Suprapubic skin (tissue), 4 donors: ENCODE results near the gene CREB3. TPM values are rescaled to one million over a fixed set of nuclear protein-coding genes. Genes with fewer than 3 reads are reported as not detected.
A peak's percentile ranks its signal among the peaks of the same experiment; 100 is the strongest.

ENCODE experiments used
- DNase-seq, 2 donors: peaks; one replicate each; pipeline ENCODE4 v3.0.0-alpha.2; 2019; ENCODE audit warnings: low spot score in 2 of 2
- H3K27ac ChIP-seq: fragments of 200-600 bp; sonication (generic); one replicate; pipeline ENCODE4 v1.5.1; 2019
- H3K27me3 ChIP-seq: fragments of 200-600 bp; sonication (generic); one replicate; pipeline ENCODE4 v1.5.1; 2019
- H3K36me3 ChIP-seq: fragments of 200-600 bp; sonication (generic); one replicate; pipeline ENCODE4 v1.5.1; 2019
- H3K4me1 ChIP-seq: fragments of 200-600 bp; sonication (generic); one replicate; pipeline ENCODE4 v1.5.1; 2019
- H3K4me3 ChIP-seq: fragments of 200-600 bp; sonication (generic); one replicate; pipeline ENCODE4 v1.5.1; 2019; ENCODE audit warnings: mild to moderate bottlenecking
- H3K9me3 ChIP-seq: fragments of 200-600 bp; sonication (generic); one replicate; pipeline ENCODE4 v1.5.1; 2019
- CTCF ChIP-seq, 2 donors: fragments of 200-600 bp in 1 of 2; fragments of 450-650 bp in 1 of 2; sonication (generic) in 1 of 2; IDR thresholded peaks; one replicate each; pipeline ENCODE4 v1.5.1; 2016 to 2019; ENCODE audit warnings: antibody characterized with exemption in 2 of 2, mild to moderate bottlenecking in 1 of 2, moderate library complexity in 1 of 2
- EP300 ChIP-seq: sonication (generic); formaldehyde crosslinking; IDR thresholded peaks from one replicate; pipeline ENCODE4 v1.6.1; 2017; ENCODE audit warnings: antibody characterized with exemption
- POLR2A ChIP-seq, 2 donors: fragments of 450-650 bp; IDR thresholded peaks; one replicate each; pipeline ENCODE4 v1.6.1; 2017; ENCODE audit warnings: antibody characterized with exemption in 2 of 2, mild to moderate bottlenecking in 2 of 2, moderate library complexity in 2 of 2
- POLR2AphosphoS5 ChIP-seq, 3 donors: sonication (generic); formaldehyde crosslinking; IDR thresholded peaks; one replicate each; pipeline ENCODE4 v1.6.1; 2017; ENCODE audit warnings: antibody characterized with exemption in 3 of 3
- WGBS: methylation state at CpG from one replicate; pipeline ENCODE4 v1.1.5; 2018; 5-methylcytosine and 5-hydroxymethylcytosine counted together
- total RNA-seq, 4 donors: library from RNA; depleted of rRNA; stranded (reverse); fragments of >200 nt; gene quantifications; one replicate each; pipeline ENCODE4 v1.1.0, GENCODE V29; 2016

The CREB3 gene
- total RNA-seq, 4 donors from 2014 or later: 18.8 to 24.1 (median 23.1) TPM

- H3K4me3 ChIP-seq: no peak within 1 kb of the TSS
- peaks cover 42% of the 10 kb centered on the region for H3K4me1 ChIP-seq
- DNase-seq: no peak
- 67% methylated on average over 3 of the region's 3 CpGs for WGBS
- H3K36me3 ChIP-seq: peaks cover 45% of the 10 kb centered on the region
- no peak within 1 kb of the TSS for H3K27ac ChIP-seq
- no peaks in the 10 kb centered on the region for H3K27me3 ChIP-seq
- H3K9me3 ChIP-seq: no peaks in the 10 kb centered on the region
- no peak for TF ChIP-seq POLR2A (IDR thresholded peaks at IDR 0.05)
- no peak for TF ChIP-seq POLR2AphosphoS5 (IDR thresholded peaks at IDR 0.05)
- TF ChIP-seq EP300: no peak
- TF ChIP-seq CTCF (IDR thresholded peaks at IDR 0.05): no peak
Observed at GRCh38 chr9:35754264-35754663, 21.8 kb downstream of the CREB3 start, which contains the start of gene MSMP. Gene MSMP, minus strand, starts transcription at chr9:35754276. Its CDS starts 147 bp downstream, at chr9:35754129.

GRCh38 chr9:35755071-35755470 lies 22.6 kb downstream of the CREB3 start:
- no peak overlapping the region for H3K27ac ChIP-seq
- peaks cover 36% of the 10 kb centered on the region for H3K4me1 ChIP-seq
- DNase-seq: peak in 1 of 2 donors; percentile 4
- H3K27me3 ChIP-seq: no peaks in the 10 kb centered on the region
- 93% methylated on average over 4 of the region's 4 CpGs for WGBS
- H3K36me3 ChIP-seq: peaks cover 45% of the 10 kb centered on the region
- H3K9me3 ChIP-seq: no peaks in the 10 kb centered on the region
- no peak overlapping the region for H3K4me3 ChIP-seq
- TF ChIP-seq CTCF (IDR thresholded peaks at IDR 0.05): no peak
- no peak for TF ChIP-seq EP300
- TF ChIP-seq POLR2AphosphoS5 (IDR thresholded peaks at IDR 0.05): no peak
- no peak for TF ChIP-seq POLR2A (IDR thresholded peaks at IDR 0.05)

- TF ChIP-seq POLR2A (IDR thresholded peaks at IDR 0.05) (no peak), CTCF (IDR thresholded peaks at IDR 0.05) (peak; percentile 12 to 55), EP300 (no peak), POLR2AphosphoS5 (IDR thresholded peaks at IDR 0.05) (no peak)
- peaks cover 32% of the 10 kb centered on the region for H3K4me1 ChIP-seq
- H3K4me3 ChIP-seq: peak overlapping the region; percentile 48
- H3K27ac ChIP-seq: peak overlapping the region; percentile 70
- H3K9me3 ChIP-seq: no peaks in the 10 kb centered on the region
- peak; percentile 77 to 79 for DNase-seq
- WGBS: 39% methylated on average over 17 of the region's 48 CpGs
- H3K36me3 ChIP-seq: peaks cover 36% of the 10 kb centered on the region
- H3K27me3 ChIP-seq: no peaks in the 10 kb centered on the region
Observed at GRCh38 chr9:35756275-35757225, 24.1 kb downstream of the CREB3 start.

- Histone ChIP-seq H3K4me3 (peak overlapping the region; percentile 48), H3K36me3 (peaks cover 28% of the 10 kb centered on the region), H3K4me1 (peaks cover 32% of the 10 kb centered on the region), H3K27me3 (no peaks in the 10 kb centered on the region), H3K9me3 (no peaks in the 10 kb centered on the region), H3K27ac (peak overlapping the region; percentile 70)
- 3% methylated on average over 18 of the region's 20 CpGs for WGBS
- TF ChIP-seq CTCF (IDR thresholded peaks at IDR 0.05): no peak
- no peak for TF ChIP-seq POLR2A (IDR thresholded peaks at IDR 0.05)
- no peak for TF ChIP-seq EP300
- no peak for TF ChIP-seq POLR2AphosphoS5 (IDR thresholded peaks at IDR 0.05)
- DNase-seq: peak in 1 of 2 donors; percentile 77
Observed at GRCh38 chr9:35757226-35757891, 24.9 kb downstream of the CREB3 start.

- TF ChIP-seq POLR2A (IDR thresholded peaks at IDR 0.05) (no peak), CTCF (IDR thresholded peaks at IDR 0.05) (no peak), POLR2AphosphoS5 (IDR thresholded peaks at IDR 0.05) (no peak), EP300 (no peak)
- no peaks in the 10 kb centered on the region for H3K27me3 ChIP-seq
- H3K4me3 ChIP-seq: peak overlapping the region; percentile 48
- no peak for DNase-seq
- peaks cover 32% of the 10 kb centered on the region for H3K4me1 ChIP-seq
- H3K27ac ChIP-seq: peak overlapping the region; percentile 41
- H3K9me3 ChIP-seq: no peaks in the 10 kb centered on the region
- peaks cover 22% of the 10 kb centered on the region for H3K36me3 ChIP-seq
Observed at GRCh38 chr9:35757892-35758275, 25.4 kb downstream of the CREB3 start.
